Measurements from ENCODE around the gene NUP205. TPM values are rescaled to one million over a fixed set of nuclear protein-coding genes. Genes with fewer than 3 reads are reported as not detected.
A peak's percentile ranks its signal among the peaks of the same experiment; 100 is the strongest.

NUP205 gene
- total RNA-seq, 3 donors from 2014 or later: 32.5 to 38.9 (median 37.3) TPM

DNA sequence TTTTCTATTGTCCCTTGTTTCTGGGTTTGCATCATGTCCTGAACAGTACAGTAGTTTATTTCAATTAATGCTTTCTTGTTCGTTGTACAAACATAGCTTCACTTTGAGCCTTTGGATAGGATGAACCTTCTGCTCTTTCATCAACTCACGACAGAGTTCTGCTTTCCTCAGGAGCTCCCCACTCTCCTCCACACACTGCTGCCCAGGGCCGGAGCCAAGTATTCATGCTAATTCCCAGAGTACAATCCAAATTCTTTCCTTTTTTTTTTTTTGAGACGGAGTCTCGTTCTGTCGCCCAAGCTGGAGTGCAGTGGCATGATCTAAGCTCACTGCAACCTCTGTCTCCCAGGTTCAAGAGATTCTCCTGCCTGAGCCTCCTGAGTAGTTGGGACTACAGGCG is 7.5 kb upstream of the NUP205 start:
- intact Hi-C loops (cut with DNase I, micrococcal nuclease): no loop called here
- Histone ChIP-seq H3K4me3 (no peak overlapping the region), H3K36me3 (ENCODE audit: low read depth) (no peaks in the 10 kb centered on the region), H3K9me3 (no peaks in the 10 kb centered on the region), H3K4me1 (ENCODE audit: low read depth) (no peaks in the 10 kb centered on the region)
- ATAC-seq (no peak), DNase-seq (no peak)
- TF ChIP-seq, protein P1, sequence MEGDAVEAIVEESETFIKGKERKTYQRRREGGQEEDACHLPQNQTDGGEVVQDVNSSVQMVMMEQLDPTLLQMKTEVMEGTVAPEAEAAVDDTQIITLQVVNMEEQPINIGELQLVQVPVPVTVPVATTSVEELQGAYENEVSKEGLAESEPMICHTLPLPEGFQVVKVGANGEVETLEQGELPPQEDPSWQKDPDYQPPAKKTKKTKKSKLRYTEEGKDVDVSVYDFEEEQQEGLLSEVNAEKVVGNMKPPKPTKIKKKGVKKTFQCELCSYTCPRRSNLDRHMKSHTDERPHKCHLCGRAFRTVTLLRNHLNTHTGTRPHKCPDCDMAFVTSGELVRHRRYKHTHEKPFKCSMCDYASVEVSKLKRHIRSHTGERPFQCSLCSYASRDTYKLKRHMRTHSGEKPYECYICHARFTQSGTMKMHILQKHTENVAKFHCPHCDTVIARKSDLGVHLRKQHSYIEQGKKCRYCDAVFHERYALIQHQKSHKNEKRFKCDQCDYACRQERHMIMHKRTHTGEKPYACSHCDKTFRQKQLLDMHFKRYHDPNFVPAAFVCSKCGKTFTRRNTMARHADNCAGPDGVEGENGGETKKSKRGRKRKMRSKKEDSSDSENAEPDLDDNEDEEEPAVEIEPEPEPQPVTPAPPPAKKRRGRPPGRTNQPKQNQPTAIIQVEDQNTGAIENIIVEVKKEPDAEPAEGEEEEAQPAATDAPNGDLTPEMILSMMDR (IDR thresholded peaks at IDR 0.05): no peak

DNA sequence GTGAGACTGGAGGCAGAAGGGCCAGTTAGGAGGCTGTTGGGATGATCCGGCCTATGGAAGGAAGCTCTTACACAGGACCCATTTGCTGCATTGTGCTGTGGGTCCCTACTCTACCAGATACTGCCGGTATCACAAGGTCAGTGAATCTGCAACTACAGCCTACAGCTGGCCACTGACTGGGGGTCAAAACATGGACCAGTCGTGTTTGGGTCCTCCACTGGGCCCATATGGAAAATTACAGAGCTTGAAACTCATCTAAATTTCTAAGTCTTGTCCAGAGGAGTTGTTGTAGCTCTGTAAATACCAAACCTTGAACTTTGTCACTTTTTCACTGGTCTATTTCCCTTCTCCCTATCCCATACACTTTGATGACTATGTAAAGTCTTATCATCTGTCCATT is 5.6 kb upstream of the NUP205 start:
- intact Hi-C loops (cut with DNase I, micrococcal nuclease): no loop called here
- DNase-seq: no peak
- no peak overlapping the region for H3K4me3 ChIP-seq
- no peaks in the 10 kb centered on the region for H3K36me3 ChIP-seq (ENCODE audit: low read depth)
- no peak for ATAC-seq
- TF ChIP-seq, protein P1 (IDR thresholded peaks at IDR 0.05): no peak
- H3K9me3 ChIP-seq: no peaks in the 10 kb centered on the region
- no peaks in the 10 kb centered on the region for H3K4me1 ChIP-seq (ENCODE audit: low read depth)

DNA sequence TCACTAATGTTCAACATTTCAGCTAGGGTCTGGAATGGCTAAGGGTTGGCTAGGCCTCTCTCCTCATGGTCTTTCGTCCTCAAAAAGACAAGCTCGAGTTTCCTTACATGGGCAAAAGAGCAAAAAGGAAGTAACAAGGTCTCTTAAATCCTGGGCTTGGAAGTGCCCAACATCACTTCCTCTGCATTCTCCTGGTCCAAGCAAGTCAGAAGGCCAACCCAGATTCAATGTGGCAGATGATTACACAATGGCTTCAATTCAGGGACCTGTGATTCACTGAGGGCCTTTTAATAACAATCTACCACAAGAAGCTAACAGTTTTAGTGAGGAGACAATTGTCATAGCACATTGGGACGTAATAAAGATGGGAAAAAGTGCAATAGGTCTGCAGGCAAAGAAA is 4.4 kb upstream of the NUP205 start:
- no peaks in the 10 kb centered on the region for H3K36me3 ChIP-seq (ENCODE audit: low read depth)
- no peak overlapping the region for H3K4me3 ChIP-seq
- TF ChIP-seq, protein P1 (IDR thresholded peaks at IDR 0.05): no peak
- H3K9me3 ChIP-seq: no peaks in the 10 kb centered on the region
- DNase-seq (no peak), ATAC-seq (no peak)
- intact Hi-C loops (cut with DNase I, micrococcal nuclease): no loop called here
- H3K4me1 ChIP-seq (ENCODE audit: low read depth): no peaks in the 10 kb centered on the region

DNA sequence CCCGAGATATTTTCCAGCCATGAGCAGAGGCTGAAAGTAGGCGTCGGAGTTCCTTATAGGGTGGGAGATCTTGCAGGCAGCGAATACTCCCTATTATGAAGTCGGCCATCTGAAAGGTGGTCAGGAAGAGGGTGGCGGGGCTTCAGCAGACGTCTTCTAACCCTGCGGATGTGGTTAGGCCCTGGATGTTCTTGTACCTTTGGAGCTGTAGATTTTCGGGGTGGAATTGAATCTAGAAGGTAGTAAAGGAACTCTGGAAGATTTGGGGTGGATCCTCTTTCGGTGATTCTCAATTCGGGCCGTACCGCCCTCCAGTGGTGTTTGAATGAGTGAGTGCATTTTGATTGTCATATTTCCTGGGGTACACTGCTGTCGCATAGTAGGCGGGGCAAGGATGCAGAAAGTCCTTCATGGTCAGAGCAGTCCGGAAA is 635 bp downstream of the NUP205 start:
- H3K9me3 ChIP-seq: no peaks in the 10 kb centered on the region
- peaks cover 5% of the 10 kb centered on the region for H3K4me1 ChIP-seq (ENCODE audit: low read depth)
- intact Hi-C loops (cut with DNase I, micrococcal nuclease): loop anchor here (5.0 kb wide), 2 partner anchors 46 to 276 kb away; partner anchors contain the start of gene CNOT4 (in 1 of the 2)
- peak overlapping the region; percentile 56 for H3K4me3 ChIP-seq
- DNase-seq (peak in 2 of 3 donors; percentile 59 to 73), ATAC-seq (peak; percentile 79)
- TF ChIP-seq, protein P1 (IDR thresholded peaks at IDR 0.05): no peak
- H3K36me3 ChIP-seq (ENCODE audit: low read depth): no peaks in the 10 kb centered on the region

DNA sequence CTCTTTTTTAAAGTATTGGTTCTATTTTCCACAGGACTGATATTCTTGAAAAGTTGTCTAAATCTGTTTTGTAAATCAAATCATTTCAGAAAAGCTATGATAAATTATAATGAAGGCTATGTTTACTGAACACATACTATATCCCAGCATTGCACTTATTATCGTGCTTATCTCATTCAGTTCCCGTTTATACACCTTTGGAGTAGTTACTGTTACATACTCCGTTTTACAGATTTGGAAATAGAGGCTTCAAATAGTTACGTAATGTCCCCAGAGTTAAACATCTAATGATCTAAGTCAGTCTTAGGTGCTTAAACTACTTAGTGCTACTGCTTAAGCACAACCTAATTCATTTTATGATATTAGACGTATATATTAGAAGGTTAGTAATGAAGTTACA is 1.2 kb downstream of the NUP205 start:
- intact Hi-C loops (cut with DNase I, micrococcal nuclease): loop anchor here (5.0 kb wide), 2 partner anchors 47 to 277 kb away; partner anchors contain the start of gene CNOT4 (in 1 of the 2)
- no peak for ATAC-seq
- DNase-seq: no peak
- no peaks in the 10 kb centered on the region for H3K9me3 ChIP-seq
- TF ChIP-seq, protein P1 (IDR thresholded peaks at IDR 0.05): no peak
- H3K4me1 ChIP-seq (ENCODE audit: low read depth): peaks cover 5% of the 10 kb centered on the region
- H3K4me3 ChIP-seq: no peak overlapping the region
- no peaks in the 10 kb centered on the region for H3K36me3 ChIP-seq (ENCODE audit: low read depth)

DNA sequence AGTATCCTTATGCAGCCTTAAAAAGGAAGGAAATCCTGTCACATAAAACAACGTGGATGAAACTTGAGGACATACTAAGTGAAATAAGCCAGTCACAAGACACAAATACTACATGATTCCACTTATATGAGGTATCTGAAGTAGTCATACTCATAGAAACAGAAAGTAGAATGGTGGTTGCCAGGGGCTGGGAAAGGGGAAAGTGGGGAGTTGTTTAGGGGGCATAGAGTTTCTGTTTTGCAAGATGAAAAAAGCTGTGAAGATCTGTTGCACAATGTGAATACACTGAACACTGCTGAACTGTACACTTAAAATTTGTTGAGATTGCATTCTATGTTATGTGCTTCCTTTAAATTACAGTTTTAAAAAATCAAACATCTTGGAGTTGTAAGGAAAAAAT is 2.9 kb downstream of the NUP205 start:
- DNase-seq: no peak
- peaks cover 5% of the 10 kb centered on the region for H3K4me1 ChIP-seq (ENCODE audit: low read depth)
- TF ChIP-seq, protein P1 (IDR thresholded peaks at IDR 0.05): no peak
- H3K36me3 ChIP-seq (ENCODE audit: low read depth): no peaks in the 10 kb centered on the region
- no peak overlapping the region for H3K4me3 ChIP-seq
- no peak for ATAC-seq
- intact Hi-C loops (cut with DNase I, micrococcal nuclease): no loop called here
- H3K9me3 ChIP-seq: no peaks in the 10 kb centered on the region

Measured in mucosa of descending colon (tissue), 3 donors.